ENCODE data around the gene CYP2U1. TPM values are rescaled to one million over a fixed set of nuclear protein-coding genes. Genes with fewer than 3 reads are reported as not detected.

The CYP2U1 gene
- total RNA-seq, 1 donor from 2014 or later: 4.4 TPM

DNA sequence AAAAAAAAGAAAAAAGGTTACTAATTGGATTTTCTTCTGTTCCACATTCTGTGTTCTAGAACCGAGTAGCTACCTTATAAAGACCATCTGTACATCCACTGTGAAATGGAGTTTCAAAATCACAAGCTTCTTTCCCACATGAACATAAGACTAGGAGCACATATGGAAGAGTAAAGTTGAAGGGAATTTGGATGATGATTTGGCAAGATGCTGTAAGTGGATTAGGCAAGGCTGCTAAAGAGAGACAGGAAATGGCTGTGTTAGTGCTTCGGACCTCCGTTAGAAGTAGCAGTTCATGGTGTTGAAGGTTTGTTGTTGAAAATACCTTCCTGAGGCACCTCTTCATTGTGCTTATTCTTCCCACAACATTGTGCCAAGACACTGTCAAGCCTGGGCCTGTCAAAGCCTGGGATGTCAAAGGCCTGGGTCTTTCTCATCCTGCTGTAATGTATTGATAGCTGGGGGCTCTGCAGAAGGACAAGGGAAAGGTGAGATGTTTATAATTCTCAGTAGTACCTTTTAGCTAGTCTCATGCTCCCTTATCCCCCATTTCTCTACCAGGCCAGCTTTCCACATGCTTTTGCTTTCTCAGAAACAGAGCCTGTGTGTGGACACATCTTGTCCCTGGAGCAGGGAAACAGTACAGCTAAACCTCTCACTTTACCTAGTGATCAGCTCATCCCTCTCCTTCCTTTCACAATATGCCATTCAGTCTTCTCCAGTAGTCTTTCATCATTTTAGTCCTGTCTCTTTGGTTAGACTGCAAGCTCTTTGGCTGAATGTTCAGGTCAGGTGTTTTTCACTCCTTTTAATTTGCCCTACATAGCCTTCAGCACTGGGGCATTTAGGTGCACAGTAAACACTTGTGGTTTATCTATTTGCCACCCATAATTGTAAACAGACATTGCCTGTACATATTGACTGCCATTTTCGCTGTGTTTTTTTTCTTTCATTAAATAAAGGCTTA is 37.9 kb upstream of the CYP2U1 start:
- H3K36me3 Mint-ChIP-seq (ENCODE audit: unreplicated experiment): peaks cover 6% of the 10 kb centered on the region

DNA sequence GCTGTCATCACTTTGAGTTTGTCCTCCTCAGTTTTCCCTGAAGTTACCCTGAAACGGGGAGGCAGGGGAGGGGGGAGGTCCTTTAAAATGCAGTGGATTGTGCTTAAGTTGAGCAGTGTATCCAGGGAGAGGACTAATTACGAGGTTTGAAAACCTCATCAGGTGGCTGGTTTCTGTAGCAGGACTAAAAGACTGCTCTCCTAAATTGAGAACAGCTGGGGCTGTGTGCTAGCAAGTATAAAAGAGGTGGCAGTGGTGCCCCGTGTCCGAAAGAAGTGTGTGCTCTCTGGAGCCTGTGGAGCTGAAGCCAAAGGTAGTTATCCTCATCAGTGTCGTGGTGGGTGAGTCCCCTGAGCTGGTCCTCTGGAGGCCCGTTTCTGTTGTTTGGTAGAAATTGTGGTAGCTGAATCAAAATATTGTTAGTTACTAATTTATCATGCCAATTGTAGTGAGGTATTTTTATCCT is 37.2 kb upstream of the CYP2U1 start:
- TF ChIP-seq, protein P1, sequence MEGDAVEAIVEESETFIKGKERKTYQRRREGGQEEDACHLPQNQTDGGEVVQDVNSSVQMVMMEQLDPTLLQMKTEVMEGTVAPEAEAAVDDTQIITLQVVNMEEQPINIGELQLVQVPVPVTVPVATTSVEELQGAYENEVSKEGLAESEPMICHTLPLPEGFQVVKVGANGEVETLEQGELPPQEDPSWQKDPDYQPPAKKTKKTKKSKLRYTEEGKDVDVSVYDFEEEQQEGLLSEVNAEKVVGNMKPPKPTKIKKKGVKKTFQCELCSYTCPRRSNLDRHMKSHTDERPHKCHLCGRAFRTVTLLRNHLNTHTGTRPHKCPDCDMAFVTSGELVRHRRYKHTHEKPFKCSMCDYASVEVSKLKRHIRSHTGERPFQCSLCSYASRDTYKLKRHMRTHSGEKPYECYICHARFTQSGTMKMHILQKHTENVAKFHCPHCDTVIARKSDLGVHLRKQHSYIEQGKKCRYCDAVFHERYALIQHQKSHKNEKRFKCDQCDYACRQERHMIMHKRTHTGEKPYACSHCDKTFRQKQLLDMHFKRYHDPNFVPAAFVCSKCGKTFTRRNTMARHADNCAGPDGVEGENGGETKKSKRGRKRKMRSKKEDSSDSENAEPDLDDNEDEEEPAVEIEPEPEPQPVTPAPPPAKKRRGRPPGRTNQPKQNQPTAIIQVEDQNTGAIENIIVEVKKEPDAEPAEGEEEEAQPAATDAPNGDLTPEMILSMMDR (IDR thresholded peaks at IDR 0.05; ENCODE audit: partially characterized antibody, unreplicated experiment): no peak
- H3K27ac Mint-ChIP-seq (ENCODE audit: unreplicated experiment): no peak overlapping the region
- H3K27me3 Mint-ChIP-seq (ENCODE audit: unreplicated experiment): no peaks in the 10 kb centered on the region
- no peaks in the 10 kb centered on the region for H3K9me3 Mint-ChIP-seq (ENCODE audit: unreplicated experiment)
- peaks cover 6% of the 10 kb centered on the region for H3K36me3 Mint-ChIP-seq (ENCODE audit: unreplicated experiment)
- no peak overlapping the region for H3K4me3 Mint-ChIP-seq (ENCODE audit: unreplicated experiment)
- no peak for DNase-seq
- H3K4me1 Mint-ChIP-seq (ENCODE audit: low read depth, unreplicated experiment): no peaks in the 10 kb centered on the region

More for the DNA sequence above, 37.9 kb upstream of the CYP2U1 start:
- Mint-ChIP-seq H3K27me3 (ENCODE audit: unreplicated experiment) (no peaks in the 10 kb centered on the region), H3K4me1 (ENCODE audit: low read depth, unreplicated experiment) (no peaks in the 10 kb centered on the region), H3K4me3 (ENCODE audit: unreplicated experiment) (no peak overlapping the region), H3K9me3 (ENCODE audit: unreplicated experiment) (no peaks in the 10 kb centered on the region), H3K27ac (ENCODE audit: unreplicated experiment) (no peak overlapping the region)
- TF ChIP-seq, protein P1 (IDR thresholded peaks at IDR 0.05; ENCODE audit: partially characterized antibody, unreplicated experiment): no peak
- DNase-seq: no peak

DNA sequence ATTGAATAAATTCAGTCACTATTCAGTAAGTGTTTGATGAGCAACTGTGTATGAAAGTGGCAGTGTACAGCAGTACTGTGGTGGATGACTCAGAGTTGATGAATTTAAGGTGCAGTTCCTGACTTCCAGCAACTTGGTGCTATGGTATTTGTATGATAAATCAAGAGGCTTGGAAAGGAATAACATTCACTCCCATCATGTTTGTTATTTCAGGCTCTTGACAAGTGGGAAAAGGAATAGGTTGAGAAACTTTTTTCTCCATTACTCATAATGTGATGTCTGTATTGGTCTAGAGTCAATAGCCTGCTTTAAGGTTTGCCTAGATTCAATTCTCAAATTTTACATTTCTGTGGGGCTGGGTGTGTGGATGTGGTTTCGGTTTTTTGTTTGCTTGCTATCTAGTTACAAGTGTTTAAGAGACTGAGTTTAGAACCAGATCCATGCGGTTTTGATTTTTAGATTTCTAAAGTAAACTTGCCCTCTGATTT is 35.1 kb upstream of the CYP2U1 start:
- no peaks in the 10 kb centered on the region for H3K9me3 Mint-ChIP-seq (ENCODE audit: unreplicated experiment)
- no peaks in the 10 kb centered on the region for H3K27me3 Mint-ChIP-seq (ENCODE audit: unreplicated experiment)
- no peak overlapping the region for H3K27ac Mint-ChIP-seq (ENCODE audit: unreplicated experiment)
- H3K4me3 Mint-ChIP-seq (ENCODE audit: unreplicated experiment): no peak overlapping the region
- DNase-seq: no peak
- no peaks in the 10 kb centered on the region for H3K4me1 Mint-ChIP-seq (ENCODE audit: low read depth, unreplicated experiment)
- TF ChIP-seq, protein P1 (IDR thresholded peaks at IDR 0.05; ENCODE audit: partially characterized antibody, unreplicated experiment): no peak
- peaks cover 3% of the 10 kb centered on the region for H3K36me3 Mint-ChIP-seq (ENCODE audit: unreplicated experiment)

DNA sequence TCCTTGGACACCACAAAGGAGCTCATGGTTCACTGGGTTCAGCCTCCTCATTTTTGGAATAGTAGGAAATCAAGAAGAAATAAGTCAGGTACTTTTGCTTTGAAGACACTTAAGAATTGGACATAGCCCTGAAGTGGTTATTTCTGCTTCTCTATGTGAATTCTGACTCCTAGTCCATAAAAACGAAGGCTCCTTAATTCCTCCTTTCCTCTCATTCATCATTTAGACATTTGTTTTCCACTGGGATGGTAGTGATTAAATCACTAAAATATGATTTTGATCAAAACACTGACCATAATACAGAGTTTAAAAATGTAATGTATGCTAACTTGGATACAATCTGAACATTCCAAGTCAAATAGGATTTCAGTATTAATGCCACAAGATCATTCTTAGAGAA is 34.7 kb upstream of the CYP2U1 start:
- Mint-ChIP-seq H3K4me1 (ENCODE audit: low read depth, unreplicated experiment) (no peaks in the 10 kb centered on the region), H3K9me3 (ENCODE audit: unreplicated experiment) (no peaks in the 10 kb centered on the region), H3K27me3 (ENCODE audit: unreplicated experiment) (no peaks in the 10 kb centered on the region), H3K27ac (ENCODE audit: unreplicated experiment) (no peak overlapping the region), H3K36me3 (ENCODE audit: unreplicated experiment) (no peaks in the 10 kb centered on the region), H3K4me3 (ENCODE audit: unreplicated experiment) (no peak overlapping the region)
- TF ChIP-seq, protein P1 (IDR thresholded peaks at IDR 0.05; ENCODE audit: partially characterized antibody, unreplicated experiment): no peak
- DNase-seq: no peak

DNA sequence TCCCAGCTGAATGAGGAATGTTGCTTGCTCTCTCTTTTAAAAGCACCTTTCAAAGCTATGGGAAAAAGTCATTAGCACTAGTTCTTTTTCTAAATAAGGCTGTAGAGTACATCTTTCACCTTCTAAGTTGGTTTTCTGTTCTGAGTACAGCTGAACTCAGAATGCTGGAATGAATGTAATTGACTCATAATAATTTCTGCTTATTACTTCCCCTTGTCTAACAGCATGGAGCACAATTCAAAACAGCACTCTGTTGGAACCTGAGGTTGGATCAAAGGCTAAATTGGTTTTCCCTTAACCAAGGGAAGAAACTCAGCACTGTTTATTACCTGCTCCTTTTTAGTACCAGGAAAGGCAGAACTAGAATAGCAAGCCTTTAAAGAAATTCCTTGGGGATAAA is 33.5 kb upstream of the CYP2U1 start:
- Mint-ChIP-seq H3K27ac (ENCODE audit: unreplicated experiment) (no peak overlapping the region), H3K4me1 (ENCODE audit: low read depth, unreplicated experiment) (no peaks in the 10 kb centered on the region), H3K27me3 (ENCODE audit: unreplicated experiment) (no peaks in the 10 kb centered on the region), H3K36me3 (ENCODE audit: unreplicated experiment) (no peaks in the 10 kb centered on the region), H3K4me3 (ENCODE audit: unreplicated experiment) (no peak overlapping the region), H3K9me3 (ENCODE audit: unreplicated experiment) (no peaks in the 10 kb centered on the region)
- DNase-seq: no peak
- TF ChIP-seq, protein P1 (IDR thresholded peaks at IDR 0.05; ENCODE audit: partially characterized antibody, unreplicated experiment): no peak
